ENCODE measurements around the gene CA11.

DNA sequence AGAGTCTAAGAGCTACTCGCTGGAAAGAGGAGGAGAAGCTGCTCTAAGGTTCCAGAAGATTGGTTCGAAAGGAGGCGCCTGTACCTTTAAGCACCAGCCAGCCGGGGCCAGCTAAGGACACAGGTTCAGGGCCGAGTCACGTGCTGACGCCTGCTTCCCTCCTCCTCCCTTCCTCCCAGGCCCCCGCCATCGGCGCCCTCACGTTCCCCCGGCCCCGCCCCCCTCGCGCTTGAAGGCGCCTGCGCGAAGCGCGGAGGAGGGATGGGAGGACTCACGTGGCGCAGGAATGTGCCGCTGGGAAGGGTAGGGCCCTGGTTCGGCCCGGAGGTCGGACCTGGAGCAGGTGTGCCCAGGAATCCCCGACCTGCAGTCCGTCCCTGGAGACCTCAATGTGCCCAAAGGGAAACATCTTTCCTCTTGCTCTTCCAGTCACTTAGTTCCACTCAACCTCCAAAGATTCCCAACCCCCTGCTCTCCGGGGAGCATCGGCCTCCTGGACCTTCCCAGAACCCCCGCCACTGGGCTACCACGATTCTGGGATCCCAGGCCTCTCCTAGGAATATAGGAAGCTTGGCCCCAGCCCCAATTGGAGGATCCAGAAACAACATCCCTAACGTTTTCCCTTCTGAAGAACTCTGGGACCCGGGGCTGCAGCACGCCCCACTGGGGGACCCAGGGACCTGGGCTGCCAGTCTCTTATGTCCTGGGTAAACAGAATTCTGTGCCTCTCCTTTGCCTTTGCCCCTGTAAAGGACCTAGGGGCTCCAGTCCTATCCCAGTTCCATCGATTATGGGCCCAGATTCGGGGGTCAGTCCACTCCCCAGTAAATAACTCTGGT is 11.3 kb downstream of the CA11 start:
- TF ChIP-seq, protein P1, sequence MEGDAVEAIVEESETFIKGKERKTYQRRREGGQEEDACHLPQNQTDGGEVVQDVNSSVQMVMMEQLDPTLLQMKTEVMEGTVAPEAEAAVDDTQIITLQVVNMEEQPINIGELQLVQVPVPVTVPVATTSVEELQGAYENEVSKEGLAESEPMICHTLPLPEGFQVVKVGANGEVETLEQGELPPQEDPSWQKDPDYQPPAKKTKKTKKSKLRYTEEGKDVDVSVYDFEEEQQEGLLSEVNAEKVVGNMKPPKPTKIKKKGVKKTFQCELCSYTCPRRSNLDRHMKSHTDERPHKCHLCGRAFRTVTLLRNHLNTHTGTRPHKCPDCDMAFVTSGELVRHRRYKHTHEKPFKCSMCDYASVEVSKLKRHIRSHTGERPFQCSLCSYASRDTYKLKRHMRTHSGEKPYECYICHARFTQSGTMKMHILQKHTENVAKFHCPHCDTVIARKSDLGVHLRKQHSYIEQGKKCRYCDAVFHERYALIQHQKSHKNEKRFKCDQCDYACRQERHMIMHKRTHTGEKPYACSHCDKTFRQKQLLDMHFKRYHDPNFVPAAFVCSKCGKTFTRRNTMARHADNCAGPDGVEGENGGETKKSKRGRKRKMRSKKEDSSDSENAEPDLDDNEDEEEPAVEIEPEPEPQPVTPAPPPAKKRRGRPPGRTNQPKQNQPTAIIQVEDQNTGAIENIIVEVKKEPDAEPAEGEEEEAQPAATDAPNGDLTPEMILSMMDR (IDR thresholded peaks at IDR 0.05) = no peak
- no peak for TF ChIP-seq POLR2A (IDR thresholded peaks at IDR 0.05)

Measured in lower leg skin (tissue), 3 donors.